Middle frontal gyrus (tissue), 1 donor: ENCODE results near the gene SNX5.
"Not testable (repeated sequence)": the region's sequence is repeated elsewhere in the genome, so short reads cannot be mapped to it uniquely, and the experiment has no call there.

Experiments used
- DNase-seq: peaks from one replicate; pipeline ENCODE4 v3.0.0-alpha.2; 2015; ENCODE audit warnings: low spot score; ENCODE audit errors: extremely low spot score

Gene SNX5

GRCh38 chr20:17960400-17960885 lies 8.2 kb downstream of the SNX5 start:
- DNase-seq: not testable (repeated sequence)

- DNase-seq: no peak
Observed at GRCh38 chr20:17959257-17959627, 9.4 kb downstream of the SNX5 start.

- no peak for DNase-seq
Observed at GRCh38 chr20:17958373-17959256, 10.0 kb downstream of the SNX5 start.

GRCh38 chr20:17957505-17958363 lies 10.9 kb downstream of the SNX5 start:
- no peak for DNase-seq

- no peak for DNase-seq
Observed at GRCh38 chr20:17956099-17956685, 12.4 kb downstream of the SNX5 start.

GRCh38 chr20:17955302-17955701 lies 13.3 kb downstream of the SNX5 start:
- DNase-seq: no peak

- DNase-seq: no peak
Observed at GRCh38 chr20:17953935-17954334, 14.7 kb downstream of the SNX5 start.

GRCh38 chr20:17952692-17953684 lies 15.6 kb downstream of the SNX5 start:
- DNase-seq: no peak

GRCh38 chr20:17951323-17951722 lies 17.3 kb downstream of the SNX5 start:
- DNase-seq: no peak

GRCh38 chr20:17950670-17951069 lies 17.9 kb downstream of the SNX5 start:
- DNase-seq: no peak

GRCh38 chr20:17949899-17950298 lies 18.7 kb downstream of the SNX5 start:
- no peak for DNase-seq

GRCh38 chr20:17948442-17948841 lies 20.2 kb downstream of the SNX5 start:
- no peak for DNase-seq

- DNase-seq: no peak
Observed at GRCh38 chr20:17947474-17947815, 21.1 kb downstream of the SNX5 start.

- no peak for DNase-seq
Observed at GRCh38 chr20:17946572-17947473, 21.8 kb downstream of the SNX5 start.

GRCh38 chr20:17946040-17946439 lies 22.6 kb downstream of the SNX5 start:
- no peak for DNase-seq

- no peak for DNase-seq
Observed at GRCh38 chr20:17944854-17945474, 23.6 kb downstream of the SNX5 start.

GRCh38 chr20:17943343-17943742 lies 25.3 kb downstream of the SNX5 start:
- DNase-seq: no peak

GRCh38 chr20:17941826-17942196 lies 26.8 kb downstream of the SNX5 start:
- no peak for DNase-seq

GRCh38 chr20:17941087-17941825 lies 27.3 kb downstream of the SNX5 start:
- no peak for DNase-seq
